Erythroblast (primary cell): ENCODE data around the gene GRP.

Experiments used
- GATA1 ChIP-seq: IDR thresholded peaks from 2 replicates; pipeline ENCODE4 v1.6.1; 2011; ENCODE audit warnings: low read depth, mild to moderate bottlenecking, control low read depth, low read length, moderate library complexity
- POLR2A ChIP-seq: IDR thresholded peaks from 2 replicates; pipeline ENCODE4 v1.6.1; 2011; ENCODE audit warnings: mild to moderate bottlenecking, low read length

DNA sequence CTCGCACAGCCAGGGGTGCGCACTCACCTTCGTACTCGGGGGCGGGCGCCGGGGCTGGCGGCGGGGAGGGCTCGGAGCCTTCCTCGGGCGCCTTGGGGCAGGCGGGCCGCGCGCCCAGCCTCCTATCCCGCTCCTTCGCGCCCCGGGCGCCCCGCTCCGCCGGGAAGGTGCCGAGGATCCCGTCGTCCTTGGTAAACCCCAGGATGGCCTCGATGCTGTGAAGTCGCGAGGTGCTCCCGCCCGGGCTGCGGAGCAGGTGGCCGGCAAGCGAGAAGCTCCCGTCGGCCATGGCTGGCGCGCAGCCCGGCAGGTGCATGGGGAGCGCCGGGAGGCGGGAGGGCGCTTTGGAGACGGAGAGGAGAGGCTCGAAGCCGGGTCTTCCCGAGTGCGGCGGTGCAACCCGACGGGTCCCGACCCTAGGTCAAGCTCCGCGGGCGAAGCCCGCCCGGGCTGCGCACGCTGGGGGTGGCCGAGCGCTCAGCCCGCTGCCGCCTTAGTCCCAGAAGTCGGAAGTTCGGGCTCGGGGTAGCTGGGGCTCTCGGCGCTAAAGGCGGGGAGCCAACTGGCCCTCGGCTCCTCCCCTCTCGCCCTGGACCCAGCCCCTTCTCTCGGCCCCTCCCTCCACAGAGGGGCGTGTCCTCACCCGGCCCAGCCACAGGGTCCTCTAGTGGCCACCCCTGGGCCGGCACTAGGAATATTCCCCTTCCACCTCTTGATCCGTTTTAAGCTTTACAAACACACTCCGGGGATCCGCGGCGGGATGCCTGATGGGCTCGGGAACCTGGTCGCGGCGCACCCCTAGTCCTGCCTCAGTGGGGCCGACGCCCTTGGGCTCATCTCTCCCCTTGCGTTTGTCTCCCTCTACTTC is 53.2 kb downstream of the GRP start, which contains the start of gene RAX:
- TF ChIP-seq POLR2A (no peak), GATA1 (no peak)
